ENCODE results near the gene DNAJC6. TPM values are rescaled to one million over a fixed set of nuclear protein-coding genes. Genes with fewer than 3 reads are reported as not detected.

The DNAJC6 gene
- total and polyA plus RNA-seq, 2 of the 13 experiments (the other 11 are each of a cell fraction or from before 2014, with no cell fraction given): 1.0 to 1.6 TPM

GRCh38 chr1:65309304-65310077, at the start of gene DNAJC6 (continued):
- TF ChIP-seq ATF6 (CRISPR knock-in tag; conservative IDR thresholded peaks at IDR 0.05) (no peak), TAF1 (CRISPR knock-in tag; IDR thresholded peaks at IDR 0.05) (0 out of 2 replicates have a peak, but pooled peaks have one; percentile 30), SAFB2 (CRISPR knock-in tag; IDR thresholded peaks at IDR 0.05; ENCODE audit: borderline replicate concordance, low read depth) (peak; percentile 71), SRSF9 (IDR thresholded peaks at IDR 0.05; ENCODE audit: borderline replicate concordance, insufficient read depth, low read depth, low read length, poor library complexity, severe bottlenecking) (no peak), ATF7 (IDR thresholded peaks at IDR 0.05) (no peak), ATF7 (CRISPR knock-in tag; IDR thresholded peaks at IDR 0.05) (no peak), ARID3A (IDR thresholded peaks at IDR 0.05; ENCODE audit: low read depth, low read length) (no peak), ZNF513 (CRISPR knock-in tag; conservative IDR thresholded peaks at IDR 0.05) (no peak), ZNF329 (CRISPR knock-in tag; IDR thresholded peaks at IDR 0.05; ENCODE audit: low read depth) (peak; percentile 85), MNT (IDR thresholded peaks at IDR 0.05) (no peak), ZNF773 (CRISPR knock-in tag; IDR thresholded peaks at IDR 0.05; ENCODE audit: borderline replicate concordance) (peak; percentile 99), ZFY (CRISPR knock-in tag; IDR thresholded peaks at IDR 0.05) (peak; percentile 61; the same call in 1 of the 2 replicates), SMYD3 (CRISPR knock-in tag; IDR thresholded peaks at IDR 0.05) (no peak; the same call in 1 of the 2 replicates), TEAD3 (CRISPR knock-in tag; optimal IDR thresholded peaks at IDR 0.05; ENCODE audit: borderline replicate concordance) (peak; percentile 32), REST (IDR thresholded peaks at IDR 0.05; ENCODE audit: borderline replicate concordance in 1 of 2, low read depth in 1 of 2, low read length in 2 of 2) (peak in 1 of 2 experiments; percentile 100)
